Measurements from ENCODE around the gene CCDC117.

The CCDC117 gene

DNA sequence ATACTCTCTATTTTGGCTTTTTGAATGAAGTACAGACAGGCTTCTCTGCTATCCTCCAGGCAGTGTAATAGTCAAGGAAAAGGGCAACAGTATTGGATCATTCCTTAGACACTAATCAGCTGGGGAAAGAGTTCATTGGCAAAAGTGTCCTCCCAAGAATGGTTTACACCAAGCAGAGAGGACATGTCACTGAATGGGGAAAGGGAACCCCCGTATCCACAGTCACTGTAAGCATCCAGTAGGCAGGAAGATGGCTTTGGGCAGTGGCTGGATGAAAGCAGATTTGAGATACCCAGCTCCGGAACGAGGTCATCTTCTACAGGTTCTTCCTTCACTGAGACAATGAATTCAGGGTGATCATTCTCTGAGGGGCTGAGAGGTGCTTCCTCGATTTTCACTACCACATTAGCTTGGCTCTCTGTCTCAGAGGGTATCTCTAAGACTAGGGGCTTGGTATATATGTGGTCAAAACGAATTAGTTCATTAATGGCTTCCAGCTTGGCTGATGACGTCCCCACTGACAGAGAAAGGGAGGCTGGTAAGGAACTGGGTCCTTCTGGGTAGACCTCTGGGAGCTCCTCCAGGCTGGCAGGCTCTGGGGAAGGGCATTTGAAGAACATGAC, 22.7 kb downstream of the CCDC117 start:
- TF ChIP-seq USF1 (IDR thresholded peaks at IDR 0.05): no peak
- TF ChIP-seq MAX (IDR thresholded peaks at IDR 0.05): no peak
- TF ChIP-seq EP300 (IDR thresholded peaks at IDR 0.05; ENCODE audit: borderline replicate concordance): no peak
- TF ChIP-seq RAD21 (IDR thresholded peaks at IDR 0.05; ENCODE audit: low read depth): no peak
- TF ChIP-seq TAF1 (IDR thresholded peaks at IDR 0.05; ENCODE audit: low read depth): no peak
- TF ChIP-seq YY1 (IDR thresholded peaks at IDR 0.05; ENCODE audit: low read depth): no peak
- no peak for TF ChIP-seq NFIC (IDR thresholded peaks at IDR 0.05)
- no peak for TF ChIP-seq CREB1 (IDR thresholded peaks at IDR 0.05; ENCODE audit: low read depth)
- no peak for TF ChIP-seq EGR1 (IDR thresholded peaks at IDR 0.05)

- TF ChIP-seq NFIC (IDR thresholded peaks at IDR 0.05) (no peak), ZBTB7A (IDR thresholded peaks at IDR 0.05; ENCODE audit: low read depth) (no peak), CEBPB (IDR thresholded peaks at IDR 0.05) (no peak), REST (IDR thresholded peaks at IDR 0.05; ENCODE audit: low read depth) (no peak), YY1 (IDR thresholded peaks at IDR 0.05; ENCODE audit: low read depth) (no peak), TCF12 (IDR thresholded peaks at IDR 0.05; ENCODE audit: low read depth) (no peak), EGR1 (IDR thresholded peaks at IDR 0.05) (no peak)
Observed at GRCh38 chr22:28795932-28796856, 23.7 kb downstream of the CCDC117 start.

DNA sequence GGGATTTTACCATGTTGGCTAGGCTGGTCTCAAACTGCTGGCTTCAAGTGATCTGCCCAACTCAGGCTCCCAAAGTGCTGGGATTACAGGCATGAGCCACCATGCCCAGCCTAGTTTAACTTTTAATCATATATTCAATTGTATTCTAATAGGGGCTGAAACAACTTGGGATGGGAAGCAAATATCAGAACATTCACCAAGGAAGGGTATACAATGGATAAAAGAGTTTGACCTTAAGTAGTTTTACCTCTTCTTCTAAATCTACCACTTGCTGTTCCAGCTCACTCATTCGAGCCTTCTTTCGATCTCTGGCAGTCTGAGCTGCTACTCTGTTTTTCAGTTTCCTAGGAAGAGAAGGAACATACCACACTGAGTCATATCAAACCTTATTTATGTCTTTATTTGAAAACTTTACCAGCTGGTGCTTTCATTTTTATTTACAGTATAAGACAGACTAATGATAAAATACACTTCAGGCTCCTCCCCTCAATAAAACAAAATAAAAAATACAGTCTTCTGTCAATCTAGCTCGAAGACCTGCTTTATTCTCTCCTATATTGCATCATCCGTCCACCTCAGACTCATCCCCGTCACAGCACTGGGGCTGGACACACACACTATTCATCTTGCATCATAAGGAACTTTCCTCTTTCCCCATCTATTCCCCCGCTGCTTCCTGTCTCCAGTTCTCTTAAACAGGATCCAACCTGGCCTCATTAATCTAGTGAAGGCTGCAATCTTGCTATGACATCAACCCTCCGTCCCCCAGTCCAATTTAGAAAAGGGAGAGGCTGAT, 26.5 kb downstream of the CCDC117 start:
- TF ChIP-seq CEBPB (IDR thresholded peaks at IDR 0.05) (peak; percentile 65; the same call in 1 of the 2 replicates), RAD21 (IDR thresholded peaks at IDR 0.05; ENCODE audit: low read depth) (no peak), EP300 (IDR thresholded peaks at IDR 0.05; ENCODE audit: borderline replicate concordance) (no peak)

- TF ChIP-seq YY1 (IDR thresholded peaks at IDR 0.05; ENCODE audit: low read depth): no peak
- no peak for TF ChIP-seq ZBTB7A (IDR thresholded peaks at IDR 0.05; ENCODE audit: low read depth)
- no peak for TF ChIP-seq RAD21 (IDR thresholded peaks at IDR 0.05; ENCODE audit: low read depth)
- no peak for TF ChIP-seq FOXM1 (IDR thresholded peaks at IDR 0.05; ENCODE audit: borderline replicate concordance, low read depth)
- TF ChIP-seq TCF12 (IDR thresholded peaks at IDR 0.05; ENCODE audit: low read depth): peak; percentile 18; the same call in 1 of the 2 replicates
- TF ChIP-seq CREB1 (IDR thresholded peaks at IDR 0.05; ENCODE audit: low read depth): no peak
Observed at GRCh38 chr22:28799606-28800307, 27.3 kb downstream of the CCDC117 start.

- TF ChIP-seq ZBTB7A (IDR thresholded peaks at IDR 0.05; ENCODE audit: low read depth) (no peak), TEAD4 (IDR thresholded peaks at IDR 0.05) (no peak), EGR1 (IDR thresholded peaks at IDR 0.05) (no peak), TAF1 (IDR thresholded peaks at IDR 0.05; ENCODE audit: low read depth) (peak; percentile 86), USF1 (IDR thresholded peaks at IDR 0.05) (peak; percentile 38; the same call in 1 of the 2 replicates), MAX (IDR thresholded peaks at IDR 0.05) (peak; percentile 71), YY1 (IDR thresholded peaks at IDR 0.05; ENCODE audit: low read depth) (peak; percentile 80), EP300 (IDR thresholded peaks at IDR 0.05; ENCODE audit: borderline replicate concordance) (peak; percentile 18; the same call in 1 of the 2 replicates), CREB1 (IDR thresholded peaks at IDR 0.05; ENCODE audit: low read depth) (peak; percentile 38; the same call in 1 of the 2 replicates)
Observed at GRCh38 chr22:28800308-28801041, 28.0 kb downstream of the CCDC117 start, which contains the start of gene XBP1. XBP1 (minus strand) TSS chr22:28800569.
